ENCODE results near the gene ADGRL2.

Gene ADGRL2

DNA sequence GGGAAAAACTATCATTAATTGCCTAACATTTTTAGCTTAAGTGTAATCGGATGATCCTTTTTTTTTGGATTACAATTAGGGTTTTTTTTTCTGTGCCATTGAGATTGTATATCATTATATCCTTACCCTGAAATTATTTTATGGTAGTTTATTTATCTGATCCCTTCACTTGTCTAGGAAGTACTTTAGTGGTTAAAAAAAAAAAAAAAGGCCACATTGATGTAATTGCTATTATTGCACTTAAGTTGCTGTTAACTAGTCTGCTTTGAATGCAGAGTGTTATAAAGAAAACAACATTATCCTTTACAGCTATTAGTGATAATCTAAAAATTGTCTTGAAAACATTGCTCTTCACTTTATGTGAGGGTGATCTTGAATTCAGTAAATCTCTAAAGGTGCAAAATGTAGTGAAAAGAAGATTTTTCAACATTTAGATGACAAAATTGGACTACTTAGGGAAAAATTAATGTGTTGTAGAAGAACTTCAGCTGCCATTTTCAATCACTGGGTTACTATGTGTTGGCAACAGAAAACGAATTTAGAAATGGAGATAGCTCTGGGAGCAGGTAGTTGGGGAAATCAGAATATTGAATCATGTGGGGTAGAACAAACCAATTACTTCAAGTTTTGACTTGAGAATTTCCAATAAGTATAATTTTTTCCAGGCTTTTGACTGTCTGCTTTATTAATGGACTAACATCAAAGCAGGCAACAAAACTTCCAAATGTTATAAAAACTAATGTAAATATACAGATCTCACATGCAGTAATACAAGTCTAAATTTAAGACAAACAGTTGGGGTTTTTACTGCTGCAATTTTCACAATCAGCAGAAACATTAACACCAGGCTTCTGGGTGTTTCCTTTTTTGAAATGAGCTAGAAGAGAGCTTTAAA lies 5.0 kb downstream of the ADGRL2 start:
- DNase-seq (ENCODE audit: low read depth), result no peak

- no peak for DNase-seq (ENCODE audit: low read depth)
Observed at GRCh38 chr1:81806432-81806770, 5.7 kb downstream of the ADGRL2 start.

DNA sequence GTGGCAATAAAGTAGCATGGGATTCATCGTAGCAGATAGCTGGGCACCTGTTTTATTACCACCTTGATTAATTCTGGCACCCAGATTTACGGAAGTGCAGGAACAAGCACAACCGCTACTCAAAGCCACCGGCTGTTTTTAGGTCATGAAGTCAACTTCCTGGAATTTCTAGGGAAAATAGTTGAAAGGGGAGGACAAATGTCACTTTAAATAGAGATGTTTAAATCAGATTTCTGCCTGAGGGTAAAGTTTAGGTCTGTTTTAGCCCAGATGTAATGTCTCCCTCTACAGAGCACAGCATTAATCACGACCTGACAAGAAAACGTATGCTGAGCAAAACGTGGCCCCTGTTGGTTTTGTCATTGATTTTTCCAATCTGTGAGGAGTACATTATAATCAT lies 8.0 kb downstream of the ADGRL2 start:
- DNase-seq (ENCODE audit: low read depth), result no peak

DNA sequence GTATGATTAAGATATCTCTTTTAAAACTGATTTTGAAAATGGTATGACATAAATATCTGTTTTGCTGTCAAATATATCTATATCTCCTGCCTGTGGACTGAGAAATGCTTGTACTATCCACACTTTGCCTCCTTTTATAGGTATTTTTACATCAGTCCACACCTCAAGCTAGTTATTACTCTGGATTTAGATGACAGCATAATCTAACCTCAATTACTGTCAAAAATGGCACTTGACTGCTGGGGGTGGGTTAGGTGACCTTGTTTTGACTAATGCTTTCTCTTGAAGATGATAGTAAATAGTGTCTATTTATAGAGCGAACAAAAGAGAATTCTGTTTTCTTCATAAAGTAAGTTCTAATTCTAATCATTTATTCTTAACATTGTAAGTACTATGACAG lies 9.1 kb downstream of the ADGRL2 start:
- no peak for DNase-seq (ENCODE audit: low read depth)

- DNase-seq (ENCODE audit: low read depth), result no peak
Observed at GRCh38 chr1:81811757-81812371, 11.1 kb downstream of the ADGRL2 start.

GRCh38 chr1:81812712-81813111 lies 12.0 kb downstream of the ADGRL2 start:
- DNase-seq (ENCODE audit: low read depth), result no peak

DNA sequence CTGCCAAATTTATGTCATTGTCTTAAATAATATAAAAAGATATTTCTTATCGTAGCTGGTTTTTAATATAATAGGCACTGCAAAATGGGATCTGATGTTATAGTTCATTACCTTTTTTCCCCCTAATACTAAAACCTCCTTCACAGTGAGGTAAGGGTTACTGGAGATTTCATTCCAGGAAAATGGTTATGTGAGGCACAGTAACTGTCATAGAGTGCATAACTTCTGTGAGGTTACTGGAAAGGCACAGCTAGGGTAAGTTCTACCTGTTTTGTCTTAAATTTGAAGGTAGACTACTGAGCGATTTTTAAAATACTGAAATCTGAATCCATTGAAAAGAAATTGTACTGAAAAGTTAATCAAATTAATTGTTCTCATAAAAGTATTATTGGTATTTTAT lies 13.0 kb downstream of the ADGRL2 start:
- DNase-seq (ENCODE audit: low read depth), result no peak

- DNase-seq (ENCODE audit: low read depth), result no peak
Observed at GRCh38 chr1:81819613-81820012, 18.9 kb downstream of the ADGRL2 start.

- DNase-seq (ENCODE audit: low read depth), result no peak
Observed at GRCh38 chr1:81820765-81821164, 20.0 kb downstream of the ADGRL2 start.

DNA sequence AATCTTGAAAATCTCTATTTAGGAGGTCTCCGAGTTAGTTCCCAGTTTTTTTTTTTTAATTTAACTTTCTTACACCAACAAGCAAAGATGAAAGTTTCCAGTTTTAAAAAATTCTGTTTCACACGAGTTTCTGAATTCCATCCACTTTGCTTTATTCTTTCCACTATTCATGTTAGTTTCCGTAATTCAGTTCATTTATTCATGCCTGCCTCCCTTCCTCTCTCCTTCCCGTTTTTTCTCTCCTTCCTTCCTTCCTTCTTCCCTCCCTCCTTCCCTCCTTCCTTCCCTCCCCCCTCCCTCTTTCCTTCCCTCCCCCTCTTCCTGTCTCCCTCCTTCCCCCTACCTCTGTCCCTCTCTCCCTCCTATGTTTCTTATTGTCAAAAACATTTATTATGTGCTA lies 22.3 kb downstream of the ADGRL2 start:
- no peak for DNase-seq (ENCODE audit: low read depth)

DNA sequence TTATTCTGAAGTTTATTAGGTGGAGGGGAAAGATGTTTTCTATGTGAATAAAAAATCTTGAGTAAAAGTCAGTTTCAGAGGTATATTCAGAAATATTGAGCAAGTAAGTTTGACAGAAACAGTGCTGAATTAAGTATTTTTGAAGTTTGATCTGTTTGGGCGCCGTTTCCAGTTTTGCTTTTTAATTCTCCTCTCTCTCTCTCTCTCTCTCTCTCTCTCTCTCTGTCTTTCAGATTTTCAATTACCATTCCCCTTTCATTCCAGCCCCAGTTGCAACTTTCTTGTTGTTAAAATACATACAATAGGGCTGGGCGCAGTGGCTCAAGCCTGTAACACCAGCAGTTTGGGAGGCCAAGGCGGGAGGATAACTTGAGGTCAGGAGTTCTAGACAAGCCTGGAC lies 24.0 kb downstream of the ADGRL2 start:
- no peak for DNase-seq (ENCODE audit: low read depth)

DNA sequence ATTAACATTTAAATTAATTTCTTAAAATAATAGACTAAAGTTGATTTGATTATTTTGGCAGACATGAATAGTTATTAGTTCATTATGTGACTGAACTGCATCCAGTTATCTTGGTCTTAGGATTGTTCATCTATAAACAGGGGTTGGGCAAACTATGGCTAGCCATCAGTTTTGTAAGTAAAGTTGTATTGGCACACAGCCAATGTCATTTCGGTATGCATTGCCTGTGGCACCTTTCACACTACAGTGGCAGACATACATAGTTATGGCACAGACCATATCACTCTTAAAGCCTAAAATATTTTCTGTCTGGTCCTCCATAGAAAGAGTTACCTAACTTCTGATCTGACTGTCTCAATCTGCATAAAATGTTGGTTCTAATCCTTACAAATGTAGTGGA lies 27.2 kb downstream of the ADGRL2 start:
- DNase-seq (ENCODE audit: low read depth), result no peak

GRCh38 chr1:81832573-81832972 lies 31.8 kb downstream of the ADGRL2 start:
- DNase-seq (ENCODE audit: low read depth), result no peak

DNA sequence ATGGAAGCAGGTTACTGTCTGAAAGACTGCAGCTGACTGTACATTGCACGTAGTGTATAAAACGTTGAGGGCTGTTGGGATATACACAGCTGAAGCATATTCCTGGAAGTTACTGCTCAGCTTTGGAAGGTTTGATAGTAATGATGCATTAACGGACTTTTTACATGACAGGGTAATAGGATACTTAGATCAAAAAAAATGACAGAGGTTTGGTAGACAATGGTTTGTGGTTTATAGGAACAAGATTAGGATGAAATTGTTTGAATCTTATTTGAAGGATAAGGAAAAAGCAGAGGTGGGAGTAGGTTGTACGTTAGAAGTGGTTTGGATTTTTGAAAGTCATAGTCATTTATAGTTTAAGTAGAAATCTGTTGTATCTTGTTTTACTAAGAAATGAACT lies 33.0 kb downstream of the ADGRL2 start:
- no peak for DNase-seq (ENCODE audit: low read depth)

GRCh38 chr1:81834268-81834667 lies 33.5 kb downstream of the ADGRL2 start:
- DNase-seq (ENCODE audit: low read depth), result no peak

GRCh38 chr1:81834921-81835698 lies 34.4 kb downstream of the ADGRL2 start:
- no peak for DNase-seq (ENCODE audit: low read depth)

DNA sequence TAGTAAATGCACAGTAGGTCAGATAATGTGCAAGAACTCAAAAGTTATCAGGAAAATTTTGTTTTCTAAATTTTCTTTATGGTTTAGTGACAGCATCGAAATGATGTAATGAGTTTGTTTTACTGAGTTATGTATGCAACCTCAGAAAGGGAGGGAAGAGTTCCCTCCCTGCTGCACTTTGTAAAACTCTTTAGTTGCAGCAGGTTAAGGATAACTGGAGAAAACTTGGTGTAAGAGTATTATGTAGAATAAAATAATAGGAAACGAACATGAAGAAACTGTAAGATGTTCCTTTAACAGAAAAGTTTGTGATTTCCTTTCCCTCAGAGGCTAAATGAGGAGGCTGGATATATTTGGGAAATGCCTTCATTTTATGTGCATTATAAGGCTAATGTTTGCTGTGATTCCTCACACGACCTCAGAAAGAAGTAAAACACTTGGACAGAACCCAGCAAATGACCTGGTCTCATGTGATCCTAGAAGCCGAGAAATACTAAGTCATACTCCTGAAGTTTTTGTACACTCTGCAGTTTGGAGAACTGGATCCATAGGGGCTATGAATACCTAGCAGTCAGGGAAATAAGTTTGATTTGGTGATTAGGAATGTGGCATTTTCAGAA lies 35.4 kb downstream of the ADGRL2 start:
- DNase-seq (ENCODE audit: low read depth), result no peak

- DNase-seq (ENCODE audit: low read depth), result no peak
Observed at GRCh38 chr1:81838600-81839218, 38.0 kb downstream of the ADGRL2 start.

DNA sequence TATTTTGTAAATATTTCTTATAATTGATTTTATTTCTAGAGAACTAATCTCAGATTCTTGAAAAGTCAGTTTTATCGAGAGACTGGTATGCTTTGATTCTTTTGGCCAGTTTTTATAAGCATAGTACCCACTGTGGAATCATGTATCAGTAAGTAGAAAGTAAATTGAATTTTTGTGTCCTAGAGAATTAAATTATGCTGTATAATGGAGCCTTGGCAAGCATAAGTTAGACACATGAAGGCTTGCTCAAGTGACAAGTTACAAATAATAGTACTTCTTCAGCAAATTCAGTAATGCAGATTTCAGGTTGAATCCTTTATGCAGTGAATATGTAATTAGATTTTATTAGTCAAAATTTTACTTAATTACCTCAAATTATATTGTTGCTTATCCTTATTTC lies 40.1 kb downstream of the ADGRL2 start:
- DNase-seq (ENCODE audit: low read depth), result no peak

- DNase-seq (ENCODE audit: low read depth), result no peak
Observed at GRCh38 chr1:81841795-81842194, 41.1 kb downstream of the ADGRL2 start.

DNA sequence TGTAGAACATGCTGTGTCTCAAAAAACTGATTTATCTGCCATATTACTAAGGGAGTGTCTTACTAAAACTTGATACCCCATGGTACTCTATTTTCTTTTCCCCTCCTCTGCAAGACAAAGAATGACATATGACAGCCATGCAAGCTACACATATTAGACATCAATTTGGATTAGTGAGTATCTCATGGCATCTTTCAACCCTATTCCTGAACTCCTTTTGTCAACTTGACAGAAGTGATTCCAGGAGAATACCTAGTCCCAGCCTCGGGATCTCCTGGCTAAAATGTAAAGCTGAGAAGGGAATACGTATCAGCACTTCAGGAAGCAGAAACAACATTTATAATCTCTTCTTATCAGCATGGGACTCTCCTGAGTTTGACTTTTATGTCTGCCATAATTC lies 43.7 kb downstream of the ADGRL2 start:
- no peak for DNase-seq (ENCODE audit: low read depth)

GRCh38 chr1:81846630-81847029 lies 45.9 kb downstream of the ADGRL2 start:
- DNase-seq (ENCODE audit: low read depth), result no peak

All from ELR (cell line).